Measurements from ENCODE around the gene SLC25A4.
"Not testable (repeated sequence)": the region's sequence is repeated elsewhere in the genome, so short reads cannot be mapped to it uniquely, and the experiment has no call there.

GRCh38 chr4:185107574-185107973, 35.5 kb upstream of the SLC25A4 start:
- not testable (repeated sequence) for TF ChIP-seq POLR2AphosphoS5, POLR2A (IDR thresholded peaks at IDR 0.05; ENCODE audit: low read depth, low read length)

Measured in GM12892 (cell line).